T-cell (primary cell): ENCODE results near the gene SAMD11. TPM values are rescaled to one million over a fixed set of nuclear protein-coding genes. Genes with fewer than 3 reads are reported as not detected.
"Not testable (repeated sequence)": the region's sequence is repeated elsewhere in the genome, so short reads cannot be mapped to it uniquely, and the experiment has no call there.

Source experiments
- ATAC-seq, 4 experiments: fragments of 200-7000 bp in 3 of 4; fragments of 150-1000 bp in 1 of 4; cut with Tn5 transposase; replicated peaks in 1 of 4; 1 replicate in 3 of 4; 2 replicates in 1 of 4; pipeline ENCODE4 v1.10.0; 2021; ENCODE audit warnings: moderate library complexity in 3 of 4, mild to moderate bottlenecking in 2 of 4, moderate number of reproducible peaks in 1 of 4
- CTCF ChIA-PET, 2 donors: fragments of 300-600 bp; sonication (Branson Sonifier 250); formaldehyde crosslinking; loops; one replicate each; lab custom pipeline; 2022; ENCODE audit warnings: antibody characterized with exemption in 2 of 2; lab: Charles Lee
- POLR2A ChIA-PET, 2 donors: fragments of 300-600 bp; sonication (Branson Sonifier 250); formaldehyde crosslinking; loops; one replicate each; lab custom pipeline; 2022; ENCODE audit warnings: antibody characterized with exemption in 2 of 2; lab: Charles Lee
- DNase-seq, 35 experiments: peaks; one replicate each; pipeline versions ENCODE4 v3.0.0 to v3.0.0-alpha.2; 2013 to 2023
- H3K27ac ChIP-seq: one replicate; pipeline ENCODE4 v1.5.1; 2013; ENCODE audit warnings: low read length
- H3K27me3 ChIP-seq, 2 experiments: replicated peaks in 1 of 2; 1 replicate in 1 of 2; 2 replicates in 1 of 2; pipeline versions ENCODE4 v1.6.1 to v1.7.0; 2013; ENCODE audit warnings: low read length in 1 of 2, mixed read lengths in 1 of 2; ENCODE audit not compliant: control insufficient read depth in 2 of 2, insufficient read depth in 2 of 2; ENCODE audit errors: extremely low read depth in 1 of 2
- H3K36me3 ChIP-seq, 2 donors: 1 replicate in 1 of 2; 2 replicates in 1 of 2; pipeline versions ENCODE4 v1.6.1 to v1.7.0; 2013; ENCODE audit warnings: low read length in 1 of 2; ENCODE audit not compliant: control insufficient read depth in 2 of 2, insufficient read depth in 1 of 2; ENCODE audit errors: extremely low read depth in 1 of 2
- H3K4me1 ChIP-seq, 2 experiments: 1 replicate in 1 of 2; 2 replicates in 1 of 2; pipeline versions ENCODE4 v1.6.1 to v1.7.0; 2013; ENCODE audit warnings: low read length in 2 of 2, mixed read lengths in 1 of 2; ENCODE audit not compliant: insufficient read depth in 2 of 2, control insufficient read depth in 1 of 2; ENCODE audit errors: extremely low read depth in 1 of 2
- H3K4me3 ChIP-seq, 2 donors: 1 replicate in 1 of 2; 2 replicates in 1 of 2; pipeline versions ENCODE4 v1.5.1 to v1.7.0; 2013; ENCODE audit warnings: mild to moderate bottlenecking in 2 of 2, low read length in 1 of 2, moderate library complexity in 1 of 2; ENCODE audit not compliant: control insufficient read depth in 1 of 2; ENCODE audit errors: extremely low read depth in 1 of 2
- H3K9me3 ChIP-seq: 2 replicates; pipeline ENCODE4 v1.7.0; 2013
- H3K27ac Mint-ChIP-seq, 2 donors: one replicate each; pipeline ENCODE4 v1.8.0; 2020 to 2021; ENCODE audit warnings: mild to moderate bottlenecking in 2 of 2, mixed read lengths in 2 of 2
- H3K27me3 Mint-ChIP-seq, 2 donors: one replicate each; pipeline ENCODE4 v1.8.0; 2021 to 2022; ENCODE audit warnings: mixed read lengths in 2 of 2
- H3K36me3 Mint-ChIP-seq: one replicate; pipeline ENCODE4 v1.8.0; 2021; ENCODE audit warnings: mixed read lengths
- H3K4me1 Mint-ChIP-seq, 3 donors: one replicate each; pipeline ENCODE4 v1.8.0; 2020 to 2022; ENCODE audit warnings: mixed read lengths in 3 of 3, mild to moderate bottlenecking in 1 of 3
- H3K4me3 Mint-ChIP-seq, 3 donors: one replicate each; pipeline ENCODE4 v1.8.0; 2020 to 2022; ENCODE audit warnings: mild to moderate bottlenecking in 3 of 3, mixed read lengths in 3 of 3, moderate library complexity in 3 of 3
- H3K9me3 Mint-ChIP-seq, 3 donors: one replicate each; pipeline ENCODE4 v1.8.0; 2020 to 2022; ENCODE audit warnings: mixed read lengths in 3 of 3
- WGBS: methylation state at CpG from one replicate; pipeline ENCODE4 v1.1.5; 2013; ENCODE audit warnings: missing lambda C conversion rate; ENCODE audit not compliant: insufficient coverage; 5-methylcytosine and 5-hydroxymethylcytosine counted together
- total RNA-seq, 35 experiments: library from RNA in 6 of 35; stranded (reverse) in 6 of 35; fragments of 120-200 nt in 1 of 35; gene quantifications; one replicate each; pipeline versions ENCODE4 v1.2.1 to v1.2.4 and lab custom pipeline; 2013 to 2026

SAMD11 gene
- total RNA-seq, 5 donors from 2014 or later (not counting 1 experiment from before 2014, with no cell fraction given): 0.32 to 0.70 (median 0.53) TPM; not detected in 2

DNA sequence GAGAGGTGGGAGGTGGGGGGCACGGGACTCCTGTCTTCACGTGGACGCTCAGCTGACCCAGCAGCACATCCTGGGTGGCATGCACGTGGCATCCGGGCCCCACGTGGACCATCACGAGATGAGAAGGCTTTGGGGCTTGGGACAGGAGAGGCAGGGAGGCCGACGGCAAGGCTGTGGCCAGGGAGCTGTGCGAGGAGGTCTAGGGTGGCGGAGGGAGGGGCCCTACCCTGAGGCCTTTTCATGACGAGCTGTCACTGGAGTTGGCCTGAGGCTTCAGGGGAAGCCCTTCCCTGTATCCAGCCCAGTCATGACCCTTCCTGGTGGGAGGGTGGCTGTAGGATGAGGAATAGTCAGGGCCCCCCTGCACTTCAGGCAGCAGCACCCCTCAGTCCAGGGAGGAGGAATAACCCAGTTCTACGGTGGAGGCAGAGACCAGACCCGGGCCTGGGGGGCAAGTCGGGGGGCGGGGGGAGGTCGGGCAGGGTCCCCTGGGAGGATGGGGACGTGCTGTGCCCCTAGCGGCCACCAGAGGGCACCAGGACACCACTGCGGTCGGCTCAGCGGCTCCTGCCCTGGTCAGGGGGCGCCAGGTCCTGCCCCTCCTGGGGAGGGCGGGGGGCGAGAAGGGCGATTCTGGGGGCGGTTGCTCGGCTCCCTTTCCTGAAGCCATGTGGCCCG lies 60.2 kb downstream of the SAMD11 start:
- no peak overlapping the region for H3K4me3 Mint-ChIP-seq
- peaks cover 12 to 37% of the 10 kb centered on the region in 2 donors for H3K27me3 Mint-ChIP-seq
- Histone ChIP-seq H3K4me1 (peaks cover 0 to 6% of the 10 kb centered on the region in 2 experiments), H3K27me3 (peaks cover 2 to 53% of the 10 kb centered on the region in 2 experiments), H3K27ac (no peak overlapping the region), H3K36me3 (no peaks in the 10 kb centered on the region), H3K9me3 (no peaks in the 10 kb centered on the region), H3K4me3 (no peak overlapping the region)
- no peaks in the 10 kb centered on the region for H3K4me1 Mint-ChIP-seq
- DNase-seq (peak in 27 of 35 experiments; percentile 27 to 75 (median 52)), ATAC-seq (peak; percentile 73 to 84 (median 78))
- no peaks in the 10 kb centered on the region for H3K36me3 Mint-ChIP-seq
- no peaks in the 10 kb centered on the region for H3K9me3 Mint-ChIP-seq
- H3K27ac Mint-ChIP-seq: no peak overlapping the region
- 10% methylated on average over 22 of the region's 29 CpGs for WGBS
- ChIA-PET CTCF (interaction anchor here (0.6 to 1.1 kb wide), 4 partner anchors 9 to 520 kb away, joined by 3 to 4 read pairs (median 3); no protein-coding TSS in a partner anchor), POLR2A (no interaction called here)

GRCh38 chr1:984476-984814 lies 60.7 kb downstream of the SAMD11 start:
- Histone ChIP-seq H3K27ac (no peak overlapping the region), H3K4me1 (peaks cover 0 to 6% of the 10 kb centered on the region in 2 experiments), H3K9me3 (no peaks in the 10 kb centered on the region), H3K36me3 (no peaks in the 10 kb centered on the region), H3K27me3 (peaks cover 2 to 51% of the 10 kb centered on the region in 2 experiments), H3K4me3 (no peak overlapping the region)
- Mint-ChIP-seq H3K4me1 (no peaks in the 10 kb centered on the region), H3K4me3 (no peak overlapping the region), H3K36me3 (no peaks in the 10 kb centered on the region), H3K9me3 (no peaks in the 10 kb centered on the region), H3K27me3 (peaks cover 15 to 37% of the 10 kb centered on the region in 2 donors), H3K27ac (no peak overlapping the region)
- ChIA-PET CTCF (interaction anchor here (0.6 to 1.1 kb wide), 5 partner anchors 9 to 520 kb away, joined by 3 to 4 read pairs (median 3); no protein-coding TSS in a partner anchor), POLR2A (no interaction called here)
- ATAC-seq (no peak), DNase-seq (no peak)
- 7% methylated on average over 2 of the region's 12 CpGs for WGBS

DNA sequence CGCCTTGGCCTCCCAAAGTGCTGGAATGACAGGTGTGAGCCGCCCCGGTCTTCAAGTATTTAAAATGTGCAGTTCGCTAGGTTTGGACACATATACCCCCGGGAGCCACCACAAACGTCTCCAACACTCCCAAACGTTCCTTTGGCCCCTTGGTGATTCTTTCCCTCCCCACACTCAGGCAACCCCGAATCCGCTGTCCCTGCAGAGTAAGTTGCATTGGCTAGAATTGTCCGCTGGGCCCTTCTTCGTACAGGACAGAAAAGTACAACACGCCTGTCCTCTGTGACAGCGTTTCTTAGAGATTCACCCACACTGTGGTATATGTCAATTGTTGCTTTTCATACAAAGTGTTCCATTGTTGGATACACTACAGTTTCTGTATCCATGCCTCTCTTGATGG lies 61.4 kb downstream of the SAMD11 start:
- ChIA-PET POLR2A (no interaction called here), CTCF (interaction anchor here (0.6 to 1.1 kb wide), 2 partner anchors 126 to 519 kb away, joined by 3 to 4 read pairs; no protein-coding TSS in a partner anchor)
- no peaks in the 10 kb centered on the region for H3K36me3 ChIP-seq
- no peak for ATAC-seq
- Mint-ChIP-seq H3K27me3 (peaks cover 15 to 37% of the 10 kb centered on the region in 2 donors), H3K36me3 (no peaks in the 10 kb centered on the region), H3K9me3 (no peaks in the 10 kb centered on the region), H3K4me1 (no peaks in the 10 kb centered on the region), H3K27ac (no peak overlapping the region), H3K4me3 (no peak overlapping the region)
- WGBS: 83% methylated on average over 9 of the region's 13 CpGs
- H3K27ac ChIP-seq: no peak overlapping the region
- peaks cover 2 to 52% of the 10 kb centered on the region in 2 experiments for H3K27me3 ChIP-seq
- no peak overlapping the region for H3K4me3 ChIP-seq
- no peak for DNase-seq
- no peaks in the 10 kb centered on the region for H3K9me3 ChIP-seq
- peaks cover 0 to 6% of the 10 kb centered on the region in 2 experiments for H3K4me1 ChIP-seq

- POLR2A ChIA-PET: not testable (repeated sequence)
- WGBS: 82% methylated on average over 2 of the region's 5 CpGs
- H3K27me3 Mint-ChIP-seq: peaks cover 10 to 46% of the 10 kb centered on the region in 2 donors
These were observed 64.3 kb downstream of the SAMD11 start for GRCh38 chr1:988061-988460.

GRCh38 chr1:991275-991674 lies 67.6 kb downstream of the SAMD11 start:
- H3K4me3 Mint-ChIP-seq, H3K36me3 ChIP-seq, H3K27ac Mint-ChIP-seq, H3K36me3 Mint-ChIP-seq, H3K4me1 ChIP-seq, H3K9me3 ChIP-seq, DNase-seq, H3K9me3 Mint-ChIP-seq, POLR2A ChIA-PET, H3K4me3 ChIP-seq, H3K27ac ChIP-seq, CTCF ChIA-PET: not testable (repeated sequence)
- peak in 1 of 4 experiments; percentile 6 for ATAC-seq
- 90% methylated on average over 1 of the region's 6 CpGs for WGBS
- peaks cover 0 to 63% of the 10 kb centered on the region in 2 experiments for H3K27me3 ChIP-seq
- Mint-ChIP-seq H3K27me3 (peaks cover 7 to 43% of the 10 kb centered on the region in 2 donors), H3K4me1 (peaks cover 3 to 12% (median 6%) of the 10 kb centered on the region in 3 donors)

More at GRCh38 chr1:988061-988460, 64.3 kb downstream of the SAMD11 start:
- H3K4me3 Mint-ChIP-seq, H3K4me1 ChIP-seq, H3K36me3 Mint-ChIP-seq, CTCF ChIA-PET, DNase-seq, H3K27ac ChIP-seq, H3K36me3 ChIP-seq, H3K4me1 Mint-ChIP-seq, H3K27ac Mint-ChIP-seq, H3K9me3 Mint-ChIP-seq, ATAC-seq, H3K9me3 ChIP-seq, H3K4me3 ChIP-seq: not testable (repeated sequence)
- peaks cover 2 to 52% of the 10 kb centered on the region in 2 experiments for H3K27me3 ChIP-seq

DNA sequence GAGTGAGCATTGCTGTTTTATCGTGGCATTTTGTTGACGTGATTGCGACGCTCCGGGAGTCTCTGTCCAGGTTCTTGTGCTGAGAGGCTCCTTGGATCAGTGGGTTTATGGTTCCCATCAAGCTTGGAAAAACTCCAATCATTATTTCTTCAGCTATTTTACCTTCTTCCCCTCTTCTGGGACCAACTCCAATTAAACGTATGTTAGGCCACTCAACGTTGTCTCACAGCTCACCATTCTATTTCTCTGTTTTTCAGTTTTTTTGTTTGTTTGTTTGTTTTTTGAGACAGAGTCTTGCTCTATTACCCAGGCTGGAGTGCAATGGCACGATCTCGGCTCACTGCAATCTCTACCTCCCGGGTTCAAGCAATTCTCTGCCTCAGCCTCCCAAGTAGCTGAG lies 68.2 kb downstream of the SAMD11 start:
- no peaks in the 10 kb centered on the region for H3K36me3 Mint-ChIP-seq
- ChIA-PET CTCF (interaction anchor here in 1 of 2 donors (0.7 kb wide), 1 partner anchor 25 kb away, joined by 5 read pairs; the partner anchor contains the start of gene PLEKHN1), POLR2A (no interaction called here)
- Histone ChIP-seq H3K9me3 (no peaks in the 10 kb centered on the region), H3K27me3 (peaks cover 0 to 64% of the 10 kb centered on the region in 2 experiments), H3K27ac (no peak overlapping the region), H3K4me1 (peaks cover 0 to 12% of the 10 kb centered on the region in 2 experiments), H3K36me3 (no peaks in the 10 kb centered on the region), H3K4me3 (no peak overlapping the region)
- DNase-seq (no peak), ATAC-seq (no peak)
- H3K27me3 Mint-ChIP-seq: peaks cover 7 to 42% of the 10 kb centered on the region in 2 donors
- WGBS: 80% methylated on average over 1 of the region's 10 CpGs
- H3K9me3 Mint-ChIP-seq: peaks cover 0 to 7% (median 0%) of the 10 kb centered on the region in 3 donors
- no peak overlapping the region for H3K27ac Mint-ChIP-seq
- no peak overlapping the region for H3K4me3 Mint-ChIP-seq
- peaks cover 3 to 13% (median 7%) of the 10 kb centered on the region in 3 donors for H3K4me1 Mint-ChIP-seq
